ENCODE data around the gene AK2. TPM values are rescaled to one million over a fixed set of nuclear protein-coding genes. Genes with fewer than 3 reads are reported as not detected.

Gene AK2
- total and polyA plus RNA-seq, 10 of the 15 experiments (the other 5 are each of a cell fraction or from before 2014, with no cell fraction given): 52.3 to 500 (median 278) TPM

DNA sequence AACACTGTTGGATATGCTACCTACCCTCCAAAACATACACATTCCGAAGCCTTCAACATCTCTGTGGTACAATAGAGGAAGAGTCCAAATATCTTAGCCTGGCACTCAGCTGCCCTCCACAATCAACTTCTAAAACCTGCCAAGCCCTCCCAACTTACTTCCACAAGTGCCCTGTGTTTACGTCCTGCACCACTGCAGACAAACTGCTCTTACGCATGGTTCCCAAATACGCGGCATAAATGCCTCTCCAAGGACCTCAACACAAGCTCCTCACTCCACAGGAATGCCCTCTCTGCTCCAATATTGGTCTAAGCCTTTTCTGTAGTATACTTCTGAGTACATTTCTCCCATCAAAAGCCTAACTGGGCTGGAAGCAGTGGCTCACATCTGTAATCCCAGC lies 6.8 kb downstream of the AK2 start:
- no peak for FAIRE-seq
- ATAC-seq: no peak
- TF ChIP-seq CEBPB (IDR thresholded peaks at IDR 0.05; ENCODE audit: borderline replicate concordance in 1 of 2, low read depth in 2 of 2, low read length in 2 of 2) (no peak), EGR1 (IDR thresholded peaks at IDR 0.05; ENCODE audit: borderline replicate concordance in 1 of 2, low read depth in 2 of 2, low read length in 2 of 2) (no peak), ZNF217 (IDR thresholded peaks at IDR 0.05) (no peak), CREM (IDR thresholded peaks at IDR 0.05; ENCODE audit: low read depth) (no peak), HCFC1 (IDR thresholded peaks at IDR 0.05; ENCODE audit: low read length) (no peak), ESRRA (IDR thresholded peaks at IDR 0.05; ENCODE audit: low read length) (no peak), ELK1 (IDR thresholded peaks at IDR 0.05; ENCODE audit: low read depth, low read length) (no peak), JUND (IDR thresholded peaks at IDR 0.05; ENCODE audit: low read depth, low read length) (no peak), PML (IDR thresholded peaks at IDR 0.05; ENCODE audit: low read length) (no peak), SMAD5 (IDR thresholded peaks at IDR 0.05; ENCODE audit: low read depth) (no peak)
- TF ChIP-seq, protein P1, sequence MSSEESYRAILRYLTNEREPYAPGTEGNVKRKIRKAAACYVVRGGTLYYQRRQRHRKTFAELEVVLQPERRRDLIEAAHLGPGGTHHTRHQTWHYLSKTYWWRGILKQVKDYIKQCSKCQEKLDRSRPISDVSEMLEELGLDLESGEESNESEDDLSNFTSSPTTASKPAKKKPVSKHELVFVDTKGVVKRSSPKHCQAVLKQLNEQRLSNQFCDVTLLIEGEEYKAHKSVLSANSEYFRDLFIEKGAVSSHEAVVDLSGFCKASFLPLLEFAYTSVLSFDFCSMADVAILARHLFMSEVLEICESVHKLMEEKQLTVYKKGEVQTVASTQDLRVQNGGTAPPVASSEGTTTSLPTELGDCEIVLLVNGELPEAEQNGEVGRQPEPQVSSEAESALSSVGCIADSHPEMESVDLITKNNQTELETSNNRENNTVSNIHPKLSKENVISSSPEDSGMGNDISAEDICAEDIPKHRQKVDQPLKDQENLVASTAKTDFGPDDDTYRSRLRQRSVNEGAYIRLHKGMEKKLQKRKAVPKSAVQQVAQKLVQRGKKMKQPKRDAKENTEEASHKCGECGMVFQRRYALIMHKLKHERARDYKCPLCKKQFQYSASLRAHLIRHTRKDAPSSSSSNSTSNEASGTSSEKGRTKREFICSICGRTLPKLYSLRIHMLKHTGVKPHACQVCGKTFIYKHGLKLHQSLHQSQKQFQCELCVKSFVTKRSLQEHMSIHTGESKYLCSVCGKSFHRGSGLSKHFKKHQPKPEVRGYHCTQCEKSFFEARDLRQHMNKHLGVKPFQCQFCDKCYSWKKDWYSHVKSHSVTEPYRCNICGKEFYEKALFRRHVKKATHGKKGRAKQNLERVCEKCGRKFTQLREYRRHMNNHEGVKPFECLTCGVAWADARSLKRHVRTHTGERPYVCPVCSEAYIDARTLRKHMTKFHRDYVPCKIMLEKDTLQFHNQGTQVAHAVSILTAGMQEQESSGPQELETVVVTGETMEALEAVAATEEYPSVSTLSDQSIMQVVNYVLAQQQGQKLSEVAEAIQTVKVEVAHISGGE (CRISPR knock-in tag; IDR thresholded peaks at IDR 0.05): no peak
- TF ChIP-seq, protein P2, sequence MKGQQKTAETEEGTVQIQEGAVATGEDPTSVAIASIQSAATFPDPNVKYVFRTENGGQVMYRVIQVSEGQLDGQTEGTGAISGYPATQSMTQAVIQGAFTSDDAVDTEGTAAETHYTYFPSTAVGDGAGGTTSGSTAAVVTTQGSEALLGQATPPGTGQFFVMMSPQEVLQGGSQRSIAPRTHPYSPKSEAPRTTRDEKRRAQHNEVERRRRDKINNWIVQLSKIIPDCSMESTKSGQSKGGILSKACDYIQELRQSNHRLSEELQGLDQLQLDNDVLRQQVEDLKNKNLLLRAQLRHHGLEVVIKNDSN (IDR thresholded peaks at IDR 0.05; ENCODE audit: borderline replicate concordance, extremely low read length, insufficient read depth, low read depth, low read length): no peak
- TF ChIP-seq, protein P3, sequence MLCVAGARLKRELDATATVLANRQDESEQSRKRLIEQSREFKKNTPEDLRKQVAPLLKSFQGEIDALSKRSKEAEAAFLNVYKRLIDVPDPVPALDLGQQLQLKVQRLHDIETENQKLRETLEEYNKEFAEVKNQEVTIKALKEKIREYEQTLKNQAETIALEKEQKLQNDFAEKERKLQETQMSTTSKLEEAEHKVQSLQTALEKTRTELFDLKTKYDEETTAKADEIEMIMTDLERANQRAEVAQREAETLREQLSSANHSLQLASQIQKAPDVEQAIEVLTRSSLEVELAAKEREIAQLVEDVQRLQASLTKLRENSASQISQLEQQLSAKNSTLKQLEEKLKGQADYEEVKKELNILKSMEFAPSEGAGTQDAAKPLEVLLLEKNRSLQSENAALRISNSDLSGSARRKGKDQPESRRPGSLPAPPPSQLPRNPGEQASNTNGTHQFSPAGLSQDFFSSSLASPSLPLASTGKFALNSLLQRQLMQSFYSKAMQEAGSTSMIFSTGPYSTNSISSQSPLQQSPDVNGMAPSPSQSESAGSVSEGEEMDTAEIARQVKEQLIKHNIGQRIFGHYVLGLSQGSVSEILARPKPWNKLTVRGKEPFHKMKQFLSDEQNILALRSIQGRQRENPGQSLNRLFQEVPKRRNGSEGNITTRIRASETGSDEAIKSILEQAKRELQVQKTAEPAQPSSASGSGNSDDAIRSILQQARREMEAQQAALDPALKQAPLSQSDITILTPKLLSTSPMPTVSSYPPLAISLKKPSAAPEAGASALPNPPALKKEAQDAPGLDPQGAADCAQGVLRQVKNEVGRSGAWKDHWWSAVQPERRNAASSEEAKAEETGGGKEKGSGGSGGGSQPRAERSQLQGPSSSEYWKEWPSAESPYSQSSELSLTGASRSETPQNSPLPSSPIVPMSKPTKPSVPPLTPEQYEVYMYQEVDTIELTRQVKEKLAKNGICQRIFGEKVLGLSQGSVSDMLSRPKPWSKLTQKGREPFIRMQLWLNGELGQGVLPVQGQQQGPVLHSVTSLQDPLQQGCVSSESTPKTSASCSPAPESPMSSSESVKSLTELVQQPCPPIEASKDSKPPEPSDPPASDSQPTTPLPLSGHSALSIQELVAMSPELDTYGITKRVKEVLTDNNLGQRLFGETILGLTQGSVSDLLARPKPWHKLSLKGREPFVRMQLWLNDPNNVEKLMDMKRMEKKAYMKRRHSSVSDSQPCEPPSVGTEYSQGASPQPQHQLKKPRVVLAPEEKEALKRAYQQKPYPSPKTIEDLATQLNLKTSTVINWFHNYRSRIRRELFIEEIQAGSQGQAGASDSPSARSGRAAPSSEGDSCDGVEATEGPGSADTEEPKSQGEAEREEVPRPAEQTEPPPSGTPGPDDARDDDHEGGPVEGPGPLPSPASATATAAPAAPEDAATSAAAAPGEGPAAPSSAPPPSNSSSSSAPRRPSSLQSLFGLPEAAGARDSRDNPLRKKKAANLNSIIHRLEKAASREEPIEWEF (IDR thresholded peaks at IDR 0.05; ENCODE audit: insufficient replicate concordance, low read depth, low read length): no peak

More for the DNA sequence above, 6.8 kb downstream of the AK2 start:
- in situ Hi-C loops (cut with MboI): no loop called here
- no peaks in the 10 kb centered on the region for H3K27me3 ChIP-seq (replicated peaks in 1 of 2; ENCODE audit: control insufficient read depth in 2 of 2, insufficient read depth in 2 of 2, low read length in 1 of 2)
- no peaks in the 10 kb centered on the region for H3K9me3 ChIP-seq (replicated peaks; ENCODE audit: control insufficient read depth, insufficient read depth, low read length)
- CTCF ChIA-PET: interaction anchor here (0.6 to 1.6 kb wide), 8 partner anchors 23 to 223 kb away, joined by 3 to 5 read pairs (median 4); no protein-coding TSS in a partner anchor
- 96% methylated on average over 5 of the region's 5 CpGs for WGBS (ENCODE audit: insufficient coverage, insufficient replicate concordance, low lambda C conversion rate, missing lambda C conversion rate)
- SMC1A ChIA-PET (ENCODE audit: uncharacterized antibody, unreplicated experiment): interaction anchor here (1.0 to 5.7 kb wide), 7 partner anchors 17 to 95 kb away, joined by 3 to 53 read pairs (median 9); no protein-coding TSS in a partner anchor
- no peak overlapping the region for H3K4me3 ChIP-seq
- no peak overlapping the region for H3K4me2 ChIP-seq (ENCODE audit: control insufficient read depth, insufficient read depth)
- POLR2A ChIA-PET: interaction anchor here (0.6 to 1.7 kb wide), 6 partner anchors 9 to 122 kb away, joined by 3 to 5 read pairs (median 4); no protein-coding TSS in a partner anchor
- peaks cover 91% of the 10 kb centered on the region for H3K79me2 ChIP-seq (ENCODE audit: control insufficient read depth, insufficient read depth, low read length)
- peaks cover 22% of the 10 kb centered on the region for H3K4me1 ChIP-seq (ENCODE audit: control insufficient read depth, insufficient read depth, low read length)
- peaks cover 5% of the 10 kb centered on the region; the same call in 1 of the 2 replicates for H4K20me1 ChIP-seq (ENCODE audit: control insufficient read depth, insufficient read depth)
- no peak overlapping the region for H2AFZ ChIP-seq (ENCODE audit: control insufficient read depth, low read depth, low read length)
- peaks cover 0 to 28% of the 10 kb centered on the region in 2 experiments for H3K36me3 ChIP-seq (ENCODE audit: control insufficient read depth in 2 of 2, insufficient read depth in 2 of 2, low read length in 1 of 2)
- no peak overlapping the region for H3K27ac ChIP-seq (ENCODE audit: control insufficient read depth, insufficient read depth)
- RAD21 ChIA-PET (ENCODE audit: unreplicated experiment): interaction anchor here (1.2 to 3.0 kb wide), 3 partner anchors 8 to 37 kb away, joined by 3 to 10 read pairs (median 9); no protein-coding TSS in a partner anchor
- intact Hi-C loops (cut with micrococcal nuclease; ENCODE audit: unreplicated experiment): loop anchor here (5.0 kb wide), 1 partner anchor 38 kb away; no protein-coding TSS in a partner anchor
- no TSS peak for BruUV-seq (replicated peaks)
- DNase-seq (ENCODE audit: low read depth, low spot score): no peak
- no peak overlapping the region for H3K9ac ChIP-seq (ENCODE audit: control insufficient read depth, insufficient read depth, low read length)
